GM12875 (cell line): ENCODE results near the gene SREBF1.

Experiments used
- H3K4me3 ChIP-seq: one replicate; pipeline ENCODE4 v1.5.1; 2011; ENCODE audit warnings: low read depth, low read length, control low read depth
- TF ChIP-seq, protein P1 (sequence below): IDR thresholded peaks from 2 replicates; pipeline ENCODE4 v1.5.1; 2011; ENCODE audit warnings: low read depth, mild to moderate bottlenecking, control low read depth, inconsistent platforms, low read length, moderate library complexity, borderline replicate concordance; ENCODE audit not compliant: insufficient read depth

The SREBF1 gene

DNA sequence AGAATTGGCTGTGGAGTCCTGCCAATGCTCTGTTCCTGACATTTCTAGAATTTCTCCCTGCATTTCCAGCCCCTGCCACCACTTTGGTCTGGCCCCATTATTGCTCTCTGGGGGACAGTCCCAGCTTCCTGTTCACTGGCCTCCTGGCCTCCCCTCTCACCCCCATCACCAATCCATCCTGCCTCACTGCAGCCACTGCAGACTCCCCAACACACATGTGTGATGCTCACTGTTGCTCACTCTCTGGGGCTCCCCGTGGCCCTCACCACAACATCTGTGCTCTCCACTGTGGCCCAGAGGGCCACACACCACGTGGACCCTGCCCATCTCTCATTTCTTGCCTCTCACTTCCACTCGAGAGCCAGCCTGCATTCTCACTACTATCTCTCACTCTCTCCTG lies 64.6 kb downstream of the SREBF1 start:
- no peak overlapping the region for H3K4me3 ChIP-seq
- TF ChIP-seq, protein P1, sequence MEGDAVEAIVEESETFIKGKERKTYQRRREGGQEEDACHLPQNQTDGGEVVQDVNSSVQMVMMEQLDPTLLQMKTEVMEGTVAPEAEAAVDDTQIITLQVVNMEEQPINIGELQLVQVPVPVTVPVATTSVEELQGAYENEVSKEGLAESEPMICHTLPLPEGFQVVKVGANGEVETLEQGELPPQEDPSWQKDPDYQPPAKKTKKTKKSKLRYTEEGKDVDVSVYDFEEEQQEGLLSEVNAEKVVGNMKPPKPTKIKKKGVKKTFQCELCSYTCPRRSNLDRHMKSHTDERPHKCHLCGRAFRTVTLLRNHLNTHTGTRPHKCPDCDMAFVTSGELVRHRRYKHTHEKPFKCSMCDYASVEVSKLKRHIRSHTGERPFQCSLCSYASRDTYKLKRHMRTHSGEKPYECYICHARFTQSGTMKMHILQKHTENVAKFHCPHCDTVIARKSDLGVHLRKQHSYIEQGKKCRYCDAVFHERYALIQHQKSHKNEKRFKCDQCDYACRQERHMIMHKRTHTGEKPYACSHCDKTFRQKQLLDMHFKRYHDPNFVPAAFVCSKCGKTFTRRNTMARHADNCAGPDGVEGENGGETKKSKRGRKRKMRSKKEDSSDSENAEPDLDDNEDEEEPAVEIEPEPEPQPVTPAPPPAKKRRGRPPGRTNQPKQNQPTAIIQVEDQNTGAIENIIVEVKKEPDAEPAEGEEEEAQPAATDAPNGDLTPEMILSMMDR = no peak

DNA sequence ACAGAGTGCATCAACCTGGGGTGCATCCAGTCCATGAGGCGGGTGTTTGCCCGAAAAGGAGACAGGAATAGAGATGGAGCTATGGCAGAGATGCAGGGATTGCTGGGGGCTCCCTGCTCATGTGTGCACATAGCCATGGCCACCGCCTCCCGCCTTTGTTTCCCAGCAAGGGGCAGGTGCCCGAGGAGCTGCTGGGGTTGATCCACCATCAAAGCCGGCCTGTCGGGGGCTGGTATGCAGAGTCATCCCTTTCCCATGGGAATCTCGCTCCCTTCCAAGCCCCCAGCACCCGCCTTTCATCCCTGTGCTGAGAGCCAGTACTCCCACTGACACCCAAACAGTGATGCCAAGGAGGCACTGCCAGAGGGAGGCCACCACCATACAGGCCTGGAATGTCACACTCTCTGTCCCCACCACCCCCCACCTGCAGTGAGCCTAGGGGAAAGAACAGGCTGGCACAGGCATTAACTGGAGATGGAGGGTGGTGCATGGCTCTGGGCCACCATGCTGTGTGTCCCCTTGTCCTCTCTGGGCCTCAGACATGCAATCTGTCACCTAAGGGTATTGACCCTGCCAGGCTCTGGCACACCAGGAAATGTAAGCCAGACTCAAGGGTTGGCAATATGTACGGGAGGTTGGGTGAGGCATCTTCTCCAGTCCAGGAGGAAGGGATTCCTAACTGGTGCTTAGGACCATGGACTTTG lies 65.1 kb downstream of the SREBF1 start:
- TF ChIP-seq, protein P1 = no peak
- no peak overlapping the region for H3K4me3 ChIP-seq

DNA sequence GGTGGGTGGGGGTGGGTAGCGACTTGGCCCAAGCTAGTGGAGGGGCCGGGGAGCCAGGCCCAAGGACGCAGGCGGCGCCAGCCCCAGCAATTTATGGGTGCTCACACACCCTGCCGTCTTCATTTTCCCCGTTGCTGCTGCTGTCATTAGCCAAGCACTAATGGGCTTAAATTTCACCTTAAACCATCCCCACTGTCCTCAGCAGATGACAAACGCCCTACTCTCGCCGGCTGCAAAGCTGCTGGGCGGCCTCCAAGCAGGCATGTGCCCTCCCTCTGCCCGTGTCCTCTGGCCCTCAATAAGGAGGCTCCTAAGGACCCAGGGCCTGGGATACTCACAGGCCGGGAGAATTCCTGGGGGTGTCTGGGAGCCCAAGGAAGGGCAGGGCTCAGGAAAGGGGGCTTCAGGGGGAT lies 66.1 kb downstream of the SREBF1 start:
- TF ChIP-seq, protein P1 = no peak
- no peak overlapping the region for H3K4me3 ChIP-seq

DNA sequence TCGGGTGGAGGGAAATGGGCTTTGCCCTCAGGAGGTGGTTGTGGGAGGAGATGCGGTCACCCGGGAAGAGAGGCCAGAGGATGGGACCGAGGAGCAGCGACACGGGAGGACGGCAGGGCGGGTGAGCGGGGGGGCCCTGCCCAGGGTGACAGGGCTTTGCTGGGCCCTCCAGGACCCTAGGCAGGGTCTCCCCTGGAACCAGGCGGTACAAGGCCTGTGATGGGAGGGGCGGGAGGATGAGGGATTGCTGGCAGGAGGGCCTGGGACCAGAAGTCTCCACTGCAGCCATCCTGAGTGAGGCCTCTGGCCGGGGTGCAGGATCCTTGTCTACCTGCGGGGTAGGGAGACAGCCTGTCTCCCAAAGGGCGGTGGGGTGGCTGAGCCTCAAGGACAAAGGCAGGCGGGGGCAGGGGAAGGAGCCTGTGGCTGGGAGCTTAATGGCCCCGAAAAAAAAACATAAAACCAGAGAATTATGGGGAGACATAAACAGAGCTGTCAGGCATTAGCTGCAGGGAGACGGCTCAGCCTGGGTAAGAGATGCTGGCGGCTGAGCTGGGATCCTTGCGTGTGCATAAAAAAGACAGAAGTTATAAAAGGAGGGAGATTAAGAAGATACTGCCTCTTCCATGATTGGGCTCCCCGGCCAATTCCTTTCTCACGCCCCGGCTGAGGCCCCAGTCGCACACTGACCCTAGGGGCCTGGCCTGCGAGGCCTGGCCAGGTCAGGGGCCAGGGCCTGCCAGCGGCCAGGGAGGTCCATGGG lies 66.7 kb downstream of the SREBF1 start:
- H3K4me3 ChIP-seq = no peak overlapping the region
- TF ChIP-seq, protein P1 = no peak

DNA sequence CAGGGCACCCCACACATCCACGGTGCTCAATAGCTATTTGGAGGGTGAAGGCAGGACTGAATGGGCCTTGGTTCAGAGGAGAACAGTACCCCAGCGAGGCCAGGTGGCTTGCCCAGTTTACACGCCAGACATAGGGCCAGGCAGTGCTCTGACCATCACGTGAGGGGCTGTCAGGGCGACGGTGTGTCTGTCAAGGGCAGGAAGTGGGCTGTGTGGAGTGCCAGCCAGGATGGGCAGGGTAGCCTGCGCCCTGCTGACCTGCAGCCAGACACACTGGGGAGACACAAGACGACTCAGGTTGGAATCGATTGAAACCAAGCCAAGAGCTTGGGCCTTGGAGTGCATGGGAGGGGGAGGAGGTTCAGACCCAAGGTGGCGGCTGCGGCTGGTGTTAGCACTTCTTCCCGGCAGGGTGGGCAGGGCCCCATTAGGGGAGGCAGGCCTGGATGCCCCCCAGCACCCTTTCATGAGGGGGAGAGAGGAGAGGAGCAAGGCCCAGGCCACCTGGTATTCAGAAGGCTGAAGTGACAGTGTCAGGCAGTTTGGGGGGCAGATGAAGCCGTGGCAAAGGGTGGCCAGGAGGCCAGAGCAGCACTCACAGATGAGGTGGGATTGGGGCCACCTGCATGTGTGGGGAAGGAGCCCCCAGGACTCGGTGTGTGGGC lies 68.2 kb downstream of the SREBF1 start:
- TF ChIP-seq, protein P1 = no peak
- H3K4me3 ChIP-seq = no peak overlapping the region

DNA sequence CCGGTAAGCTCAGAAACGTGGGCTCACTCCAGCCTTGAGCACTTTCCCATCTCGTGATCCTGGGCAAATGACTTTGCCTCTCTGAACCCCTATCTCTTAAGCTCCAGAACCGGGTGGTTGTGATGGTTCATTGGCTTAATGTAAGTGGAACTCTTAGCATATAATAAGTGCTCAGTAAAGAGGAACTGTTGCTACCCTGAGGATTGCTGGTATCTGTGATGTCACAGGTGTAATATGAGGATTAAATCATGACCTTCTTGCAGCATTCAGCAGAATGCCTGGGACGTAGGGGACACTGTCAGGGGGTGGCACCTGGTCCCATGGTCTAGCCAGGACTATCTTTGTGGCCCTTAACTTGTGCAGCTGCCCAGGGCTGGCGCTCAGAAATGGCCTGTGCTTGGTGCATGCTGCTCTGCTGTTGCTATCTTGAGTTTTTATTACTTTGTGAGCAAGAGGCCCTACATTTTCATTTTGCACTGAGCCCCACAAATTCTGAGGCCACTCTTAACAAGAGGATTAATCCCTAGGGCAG lies 68.8 kb downstream of the SREBF1 start:
- TF ChIP-seq, protein P1 = no peak

More for the DNA sequence above, 68.8 kb downstream of the SREBF1 start:
- no peak overlapping the region for H3K4me3 ChIP-seq
